ENCODE data around the gene FOXD1. TPM values are rescaled to one million over a fixed set of nuclear protein-coding genes. Genes with fewer than 3 reads are reported as not detected.

Gene FOXD1
- total and polyA plus RNA-seq, 3 donors from 2014 or later: 7.4 to 12.8 (median 9.1) TPM

DNA sequence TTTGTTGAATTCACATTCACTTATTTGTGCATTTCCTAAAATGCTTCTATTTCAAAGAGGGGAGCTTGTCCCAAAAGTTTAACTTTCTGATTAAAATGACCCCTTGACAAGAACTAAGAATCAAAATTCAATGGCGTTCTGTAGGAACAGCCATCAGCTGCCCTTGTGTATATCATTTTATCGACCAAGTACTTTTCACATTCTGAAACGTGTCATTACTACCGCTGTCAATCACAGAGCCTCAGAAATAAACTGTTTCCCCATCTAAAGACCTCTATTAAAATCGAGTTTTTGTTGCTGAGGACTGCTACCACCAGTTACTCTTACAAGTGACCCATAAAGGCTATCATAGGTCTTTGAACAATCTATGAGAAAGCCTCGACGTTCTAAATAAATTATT is 1.6 kb upstream of the FOXD1 start:
- Histone ChIP-seq H3K4me1 (peaks cover 6% of the 10 kb centered on the region), H3K9me3 (no peaks in the 10 kb centered on the region), H3K27me3 (peaks cover 6% of the 10 kb centered on the region), H3K4me3 (no peak overlapping the region), H3K36me3 (ENCODE audit: low read depth, missing control alignments) (no peaks in the 10 kb centered on the region), H3K27ac (no peak overlapping the region)
- DNase-seq: no peak
- TF ChIP-seq, protein P1, sequence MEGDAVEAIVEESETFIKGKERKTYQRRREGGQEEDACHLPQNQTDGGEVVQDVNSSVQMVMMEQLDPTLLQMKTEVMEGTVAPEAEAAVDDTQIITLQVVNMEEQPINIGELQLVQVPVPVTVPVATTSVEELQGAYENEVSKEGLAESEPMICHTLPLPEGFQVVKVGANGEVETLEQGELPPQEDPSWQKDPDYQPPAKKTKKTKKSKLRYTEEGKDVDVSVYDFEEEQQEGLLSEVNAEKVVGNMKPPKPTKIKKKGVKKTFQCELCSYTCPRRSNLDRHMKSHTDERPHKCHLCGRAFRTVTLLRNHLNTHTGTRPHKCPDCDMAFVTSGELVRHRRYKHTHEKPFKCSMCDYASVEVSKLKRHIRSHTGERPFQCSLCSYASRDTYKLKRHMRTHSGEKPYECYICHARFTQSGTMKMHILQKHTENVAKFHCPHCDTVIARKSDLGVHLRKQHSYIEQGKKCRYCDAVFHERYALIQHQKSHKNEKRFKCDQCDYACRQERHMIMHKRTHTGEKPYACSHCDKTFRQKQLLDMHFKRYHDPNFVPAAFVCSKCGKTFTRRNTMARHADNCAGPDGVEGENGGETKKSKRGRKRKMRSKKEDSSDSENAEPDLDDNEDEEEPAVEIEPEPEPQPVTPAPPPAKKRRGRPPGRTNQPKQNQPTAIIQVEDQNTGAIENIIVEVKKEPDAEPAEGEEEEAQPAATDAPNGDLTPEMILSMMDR (IDR thresholded peaks at IDR 0.05): no peak
- no peak for TF ChIP-seq POLR2A (IDR thresholded peaks at IDR 0.05)
- intact Hi-C loops (cut with DNase I; ENCODE audit: low total_unique reads): no loop called here
- 7 to 13% methylated on average over 7 of the region's 7 CpGs for WGBS, 2 donors

DNA sequence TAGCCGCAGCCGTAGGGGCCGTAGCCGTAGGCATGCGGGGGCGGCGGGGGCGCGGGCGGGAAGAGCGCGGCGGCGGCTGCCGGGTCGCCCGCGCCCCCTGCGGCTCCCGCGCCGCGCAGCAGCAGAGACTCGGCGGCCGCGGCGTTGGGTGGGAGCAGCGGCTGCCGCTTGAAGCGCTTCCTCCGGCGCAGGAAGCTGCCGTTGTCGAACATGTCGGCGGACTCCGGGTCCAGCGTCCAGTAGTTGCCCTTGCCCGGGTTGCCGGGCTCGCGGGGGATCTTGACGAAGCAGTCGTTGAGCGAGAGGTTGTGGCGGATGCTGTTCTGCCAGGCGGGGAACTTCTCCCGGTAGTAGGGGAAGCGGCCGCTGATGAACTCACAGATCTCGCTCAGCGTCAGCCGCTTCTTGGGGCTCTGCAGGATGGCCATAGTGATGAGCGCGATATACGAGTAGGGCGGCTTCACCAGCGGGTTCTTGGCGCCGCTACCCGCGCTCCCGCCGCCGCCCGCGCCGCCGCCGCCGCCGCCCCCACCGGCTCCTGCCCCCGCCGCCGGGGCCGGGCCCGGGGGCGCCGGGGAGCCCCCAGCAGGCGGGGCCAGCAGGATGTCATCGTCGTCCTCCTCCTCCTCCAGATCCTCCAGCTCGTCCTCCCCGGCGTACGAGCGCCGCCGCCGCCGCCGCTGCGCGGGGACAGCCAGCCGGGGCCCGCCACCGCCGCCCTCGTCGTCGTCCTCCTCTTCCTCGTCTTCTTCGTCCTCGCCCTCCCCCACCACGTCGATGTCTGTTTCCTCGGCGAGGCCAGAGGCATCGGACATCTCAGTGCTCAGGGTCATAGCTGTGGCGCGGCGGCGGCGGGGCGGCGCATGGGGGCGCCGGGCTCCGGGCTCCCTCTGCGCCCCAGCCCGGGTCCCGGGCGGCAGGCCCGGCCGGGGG is 781 bp downstream of the FOXD1 start:
- Histone ChIP-seq H3K9me3 (no peaks in the 10 kb centered on the region), H3K4me1 (peaks cover 6% of the 10 kb centered on the region), H3K27ac (peak overlapping the region in 1 of 2 donors; percentile 53), H3K36me3 (ENCODE audit: low read depth, missing control alignments) (no peaks in the 10 kb centered on the region), H3K4me3 (peak overlapping the region; percentile 39 to 47), H3K27me3 (peaks cover 6% of the 10 kb centered on the region)
- intact Hi-C loops (cut with DNase I; ENCODE audit: low total_unique reads): no loop called here
- TF ChIP-seq, protein P1 (IDR thresholded peaks at IDR 0.05): no peak
- no peak for TF ChIP-seq POLR2A (IDR thresholded peaks at IDR 0.05)
- DNase-seq: peak; percentile 37
- 0 to 2% methylated on average over 17 to 92 of the region's 127 CpGs for WGBS, 2 donors

DNA sequence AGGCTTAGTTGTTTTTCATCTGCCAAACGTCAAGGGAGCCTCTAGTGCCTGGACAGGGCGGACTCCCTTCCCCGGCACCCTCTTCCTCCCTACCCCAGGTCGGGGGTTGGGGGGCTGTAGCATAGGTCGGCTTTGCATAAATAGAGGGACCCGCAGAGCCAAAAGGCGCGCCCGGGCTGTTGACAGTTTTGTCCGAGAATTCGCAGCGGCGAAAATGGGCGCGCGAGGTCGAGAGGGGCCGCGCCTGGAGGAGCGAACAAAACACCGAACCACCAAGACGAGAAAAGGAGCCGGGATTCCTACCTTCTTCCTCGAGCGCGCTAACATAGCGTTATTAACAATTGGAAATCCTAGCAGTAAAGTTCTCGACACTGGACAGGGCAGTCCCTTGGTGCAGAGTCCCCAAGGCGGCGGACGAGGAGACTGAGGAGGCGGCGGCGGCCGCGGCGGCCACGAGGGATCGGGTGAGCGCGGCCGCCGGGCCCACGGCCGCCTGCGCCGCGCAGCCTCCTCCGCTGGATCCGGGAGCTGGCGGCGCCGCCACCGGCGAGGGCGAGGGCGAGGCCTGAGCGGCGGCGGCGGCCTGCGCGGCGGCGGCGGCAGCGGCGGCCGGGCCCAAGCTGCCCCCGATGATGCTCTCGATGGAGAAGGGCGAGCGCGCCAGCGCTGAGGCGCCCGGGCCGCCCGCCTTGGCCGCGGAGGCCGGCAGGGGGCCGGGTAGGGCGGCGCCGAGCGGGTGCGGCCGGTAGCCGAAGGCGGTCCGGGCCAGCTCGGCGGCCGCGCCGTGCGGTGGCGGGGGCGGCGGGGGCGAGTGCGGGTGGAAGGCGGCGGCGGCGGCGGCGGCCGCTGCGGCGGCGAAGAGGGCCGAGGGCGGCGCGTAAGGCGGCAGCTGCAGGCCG is 1.7 kb downstream of the FOXD1 start:
- H3K4me3 ChIP-seq: peak overlapping the region; percentile 36 to 39
- intact Hi-C loops (cut with DNase I; ENCODE audit: low total_unique reads): no loop called here
- WGBS, 2 donors: 3 to 6% methylated on average over 24 to 48 of the region's 119 CpGs
- peaks cover 6% of the 10 kb centered on the region for H3K4me1 ChIP-seq
- H3K27me3 ChIP-seq: peaks cover 6% of the 10 kb centered on the region
- TF ChIP-seq POLR2A (IDR thresholded peaks at IDR 0.05): no peak
- TF ChIP-seq, protein P1 (IDR thresholded peaks at IDR 0.05): no peak
- peak overlapping the region in 1 of 2 donors; percentile 71 for H3K27ac ChIP-seq
- no peaks in the 10 kb centered on the region for H3K36me3 ChIP-seq (ENCODE audit: low read depth, missing control alignments)
- no peak for DNase-seq
- no peaks in the 10 kb centered on the region for H3K9me3 ChIP-seq

DNA sequence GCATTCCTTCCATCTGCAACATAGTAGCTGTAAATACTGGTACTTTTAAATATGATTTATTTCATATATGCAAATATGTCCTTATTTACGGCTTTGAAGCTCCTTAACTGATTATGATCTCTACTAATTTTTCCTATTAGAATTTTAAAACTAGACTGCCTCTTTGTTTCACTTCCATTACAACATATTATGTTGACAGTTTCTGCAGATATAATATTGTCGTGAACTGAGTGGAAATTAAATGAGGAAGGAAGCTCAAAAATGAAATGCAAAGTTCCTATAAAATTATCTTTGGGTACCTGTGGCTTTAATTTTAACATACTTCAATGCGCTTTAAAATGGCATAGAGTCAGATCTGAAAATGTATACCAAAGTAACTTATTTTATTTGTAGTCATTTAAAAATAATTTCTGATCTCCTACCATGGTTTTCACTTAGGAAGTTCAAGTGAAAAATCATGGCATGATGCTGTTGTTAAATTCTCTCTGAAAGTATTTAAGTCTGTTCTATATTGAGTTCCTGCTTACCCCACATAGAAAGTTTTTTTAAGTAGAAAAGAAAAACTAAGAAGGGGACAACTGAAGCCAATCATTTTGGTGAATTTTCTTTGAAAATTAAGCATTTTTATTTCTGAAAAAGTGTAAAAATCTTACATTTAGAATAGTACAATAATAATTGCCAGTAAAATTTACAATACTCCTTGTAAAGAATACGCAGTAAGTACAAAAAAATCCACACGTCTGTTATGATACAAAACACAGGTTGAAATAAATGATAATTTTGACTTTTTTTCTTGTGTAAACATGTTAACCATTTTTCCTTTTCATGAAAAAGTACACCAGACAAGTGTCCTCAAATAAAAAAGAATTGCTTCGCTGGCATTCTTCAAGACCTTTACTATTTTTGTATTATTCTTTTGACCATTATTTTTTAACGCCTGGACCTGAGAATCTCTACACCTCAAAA is 2.6 kb downstream of the FOXD1 start:
- WGBS, 2 donors: 21 to 27% methylated on average over 7 of the region's 7 CpGs
- Histone ChIP-seq H3K36me3 (ENCODE audit: low read depth, missing control alignments) (no peaks in the 10 kb centered on the region), H3K27ac (peak overlapping the region in 1 of 2 donors; percentile 71), H3K4me3 (peak overlapping the region; percentile 34 to 36), H3K4me1 (peaks cover 6% of the 10 kb centered on the region), H3K9me3 (no peaks in the 10 kb centered on the region), H3K27me3 (peaks cover 6% of the 10 kb centered on the region)
- DNase-seq: no peak
- intact Hi-C loops (cut with DNase I; ENCODE audit: low total_unique reads): no loop called here
- no peak for TF ChIP-seq POLR2A (IDR thresholded peaks at IDR 0.05)
- TF ChIP-seq, protein P1 (IDR thresholded peaks at IDR 0.05): no peak

Data from testis (tissue), 3 donors.